ENCODE results near the gene SEC31A.

GRCh38 chr4:82900411-82901182 is 9.6 kb upstream of the SEC31A start, which contains the start of gene THAP9:
- TF ChIP-seq POLR2A (IDR thresholded peaks at IDR 0.05) (peak; percentile 74 to 91), CTCF (IDR thresholded peaks at IDR 0.05) (peak in 2 of 6 experiments; percentile 3 to 9)

All from adrenal gland (tissue), 5 donors.